HG02678 (cell line): ENCODE results near the gene CCDC81.
A peak's percentile ranks its signal among the peaks of the same experiment; 100 is the strongest.

Experiments
- ATAC-seq: cut with Tn5 transposase; IDR thresholded peaks from one replicate; pipeline ENCODE4 v1.9.1; 2021; ENCODE audit warnings: mild to moderate bottlenecking, moderate library complexity; ENCODE audit not compliant: unreplicated experiment

Gene CCDC81

DNA sequence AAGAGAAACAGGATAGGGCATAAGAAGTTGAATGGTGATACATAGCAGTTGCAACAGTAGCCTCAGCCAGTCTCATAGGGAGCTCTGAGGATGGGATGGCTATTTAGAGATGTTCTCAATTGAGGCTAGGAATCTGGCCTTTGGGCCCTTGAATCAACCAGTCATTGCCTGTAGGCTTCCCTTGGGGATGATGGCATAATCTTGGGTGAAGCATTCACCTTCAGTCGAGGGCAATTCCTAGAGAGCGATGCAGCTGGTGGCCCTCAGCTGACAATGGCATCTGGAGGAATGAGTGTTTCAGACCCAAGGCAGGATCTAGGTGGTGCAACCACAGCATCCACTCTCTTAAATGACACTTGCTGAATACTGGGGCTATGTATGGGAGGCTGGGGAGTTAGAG, 61.0 kb downstream of the CCDC81 start:
- ATAC-seq = no peak

- no peak for ATAC-seq
Observed at GRCh38 chr11:86438685-86439084, 64.0 kb downstream of the CCDC81 start.

- no peak for ATAC-seq
Observed at GRCh38 chr11:86440305-86440716, 65.6 kb downstream of the CCDC81 start.

- no peak for ATAC-seq
Observed at GRCh38 chr11:86440843-86441242, 66.2 kb downstream of the CCDC81 start.

GRCh38 chr11:86442420-86442819, 67.7 kb downstream of the CCDC81 start:
- ATAC-seq = no peak

GRCh38 chr11:86442827-86443226, 68.1 kb downstream of the CCDC81 start:
- ATAC-seq = no peak

GRCh38 chr11:86443415-86443814, 68.7 kb downstream of the CCDC81 start:
- peak; percentile 51 for ATAC-seq

GRCh38 chr11:86444981-86445380, 70.3 kb downstream of the CCDC81 start:
- peak; percentile 37 for ATAC-seq

DNA sequence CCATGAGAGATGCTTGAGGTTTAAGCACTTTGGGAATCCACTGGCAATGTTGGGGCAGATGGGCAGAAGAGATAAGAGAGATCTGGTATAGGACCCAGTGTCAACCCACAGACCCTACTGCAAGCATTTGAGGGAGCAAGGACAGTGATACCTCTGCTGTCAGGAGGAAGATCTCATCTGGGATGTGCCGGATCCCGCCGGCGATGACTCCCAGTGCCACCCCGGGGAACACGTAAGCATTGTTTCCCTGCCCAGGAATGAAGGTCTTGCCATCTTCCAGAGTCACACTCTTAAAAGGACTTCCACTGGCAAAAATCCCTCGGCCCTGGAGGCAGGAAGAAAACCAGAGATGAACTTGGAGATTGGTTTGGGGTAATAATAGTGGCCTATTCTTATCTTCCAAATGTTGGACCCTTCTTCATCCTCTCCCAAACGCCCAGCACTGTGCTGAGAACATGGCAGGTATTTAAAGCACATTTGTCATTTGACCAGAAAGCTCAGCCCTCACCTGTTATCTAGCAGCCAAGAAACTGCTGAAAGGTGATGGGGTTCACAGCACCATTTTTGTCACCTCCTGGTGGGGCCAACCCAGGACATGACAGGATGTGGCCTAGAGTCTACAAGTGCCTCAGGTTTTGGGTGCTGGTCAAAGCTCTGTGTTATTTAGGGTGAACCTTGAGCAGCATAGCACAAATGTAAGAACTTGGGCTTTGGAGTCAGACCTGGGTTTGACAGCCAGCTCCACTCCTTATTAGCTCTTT, 71.7 kb downstream of the CCDC81 start:
- no peak for ATAC-seq

DNA sequence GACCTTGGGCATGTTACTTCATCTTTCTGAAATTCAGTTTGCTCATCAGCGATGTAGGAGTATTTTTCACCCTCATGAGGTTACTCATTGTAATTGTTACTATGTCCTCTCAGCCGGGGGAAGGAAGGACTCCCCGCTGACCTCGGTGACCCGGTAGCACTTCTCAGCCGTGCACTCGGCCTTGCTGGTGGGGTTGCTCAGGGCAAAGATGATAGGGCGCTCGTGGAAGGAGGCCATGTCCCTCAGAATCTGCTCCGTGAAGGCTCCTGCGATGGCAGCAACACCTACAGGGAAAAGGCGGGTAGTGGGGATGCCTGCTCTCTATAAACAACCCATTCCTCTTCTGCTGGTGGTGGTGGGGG, 72.2 kb downstream of the CCDC81 start:
- no peak for ATAC-seq

DNA sequence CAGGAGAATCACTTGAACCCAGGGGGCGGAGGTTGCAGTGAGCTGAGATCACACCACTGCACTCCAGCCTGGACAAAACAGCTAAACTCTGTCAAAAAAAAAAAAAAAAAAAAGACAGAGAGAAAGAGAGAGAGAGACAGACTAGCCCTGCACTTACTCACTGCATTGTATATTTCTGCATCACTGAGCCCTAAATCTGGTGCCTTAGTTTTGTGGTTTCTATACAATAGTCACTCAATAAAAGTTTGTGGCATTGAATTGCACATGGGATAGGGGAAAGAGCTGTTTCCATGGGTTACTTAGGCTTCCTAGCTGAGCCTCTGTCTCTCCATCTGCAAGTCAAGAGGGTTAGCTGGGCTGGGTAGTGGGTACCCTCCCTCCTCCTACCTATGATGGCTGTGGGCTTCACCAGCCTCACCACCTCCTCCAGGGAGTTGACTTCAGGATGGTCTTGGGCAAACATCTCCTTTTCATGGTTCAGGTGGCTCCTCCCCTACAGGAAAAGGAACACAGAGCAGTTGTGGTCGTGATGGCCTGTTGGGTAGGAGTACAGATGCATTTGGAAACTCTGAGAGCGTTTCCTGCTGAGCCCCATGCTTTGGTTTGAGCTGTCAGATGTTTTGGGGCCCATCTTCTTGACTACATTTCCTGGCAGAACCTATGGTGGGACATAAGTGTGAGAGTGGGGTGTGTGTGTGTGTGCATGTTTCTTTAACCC, 73.2 kb downstream of the CCDC81 start:
- ATAC-seq = no peak

- ATAC-seq = no peak
Observed at GRCh38 chr11:86449993-86450629, 75.4 kb downstream of the CCDC81 start.

DNA sequence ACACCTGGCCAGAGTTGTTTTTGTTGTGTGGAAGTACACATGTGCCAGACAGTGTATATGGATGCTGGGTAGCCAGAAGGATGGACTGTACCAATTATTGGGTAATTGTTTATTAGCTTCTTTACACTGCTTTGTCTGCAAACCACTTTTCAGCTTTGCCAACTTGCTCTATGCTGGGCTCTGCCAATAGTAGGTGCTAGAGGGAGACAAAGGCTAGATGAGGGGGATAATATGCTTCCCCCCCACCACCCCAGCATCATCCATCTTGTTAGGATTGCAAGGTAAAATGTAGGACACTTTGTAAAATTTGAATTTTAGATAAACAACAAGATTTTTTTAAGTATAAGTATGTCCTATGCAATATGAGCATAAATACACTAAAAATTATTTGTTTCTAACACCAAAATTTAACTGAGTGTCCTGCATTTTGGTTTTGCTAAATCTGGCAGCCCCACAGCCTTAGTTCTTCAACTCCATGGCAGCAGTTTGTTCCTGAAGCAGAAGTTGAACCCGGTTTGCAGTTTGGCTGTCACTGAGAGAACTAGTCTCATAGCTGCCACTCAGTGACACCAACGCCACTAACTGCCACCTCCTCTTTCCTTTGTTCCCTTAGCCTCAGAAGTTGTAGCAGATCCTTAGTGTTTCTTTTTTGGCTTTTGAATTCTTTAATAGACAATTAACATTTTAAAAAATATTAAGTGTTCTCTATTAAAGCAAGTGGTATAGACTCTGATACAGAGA, 78.8 kb downstream of the CCDC81 start:
- no peak for ATAC-seq

DNA sequence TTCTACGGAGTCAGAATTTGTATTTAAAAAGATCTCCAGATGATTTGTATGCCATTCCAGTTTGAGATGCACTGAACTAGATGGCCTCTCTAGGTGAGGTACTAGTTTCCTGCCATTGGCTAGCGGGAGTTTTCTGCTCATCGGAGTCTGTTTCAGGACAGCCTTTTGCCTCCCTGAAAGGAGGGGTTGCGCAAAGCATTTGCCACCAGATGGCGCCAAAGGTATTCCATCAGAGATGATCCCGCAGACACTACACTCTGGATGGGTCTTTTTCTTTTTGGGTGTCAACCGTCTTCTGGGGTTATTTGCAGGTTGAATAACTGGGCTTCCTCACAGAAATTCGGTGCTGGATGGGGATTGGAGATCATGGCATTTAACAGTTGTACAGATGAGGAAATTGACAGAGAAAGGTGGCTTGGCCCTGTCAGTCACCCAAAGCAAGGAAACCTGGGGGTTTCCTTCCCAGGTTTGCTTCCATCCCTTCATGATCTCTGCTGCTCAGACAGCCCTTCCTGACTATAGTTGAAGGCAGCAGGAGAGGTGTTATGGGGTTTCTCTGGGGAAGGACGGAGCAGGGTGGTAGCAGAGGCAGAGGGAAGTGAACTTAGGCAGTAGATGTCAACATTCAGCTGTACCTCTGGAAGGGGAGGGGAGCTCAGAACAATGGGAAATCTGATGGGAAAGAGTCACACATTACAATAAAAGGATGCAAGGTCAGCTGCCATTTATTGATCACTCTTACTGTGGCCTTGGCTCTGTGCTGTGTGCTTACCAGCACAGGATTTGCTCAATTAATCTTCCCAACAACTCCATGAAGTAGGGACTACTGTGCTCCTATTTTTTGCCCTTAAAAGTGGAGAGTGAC, 81.6 kb downstream of the CCDC81 start:
- ATAC-seq = peak; percentile 89

DNA sequence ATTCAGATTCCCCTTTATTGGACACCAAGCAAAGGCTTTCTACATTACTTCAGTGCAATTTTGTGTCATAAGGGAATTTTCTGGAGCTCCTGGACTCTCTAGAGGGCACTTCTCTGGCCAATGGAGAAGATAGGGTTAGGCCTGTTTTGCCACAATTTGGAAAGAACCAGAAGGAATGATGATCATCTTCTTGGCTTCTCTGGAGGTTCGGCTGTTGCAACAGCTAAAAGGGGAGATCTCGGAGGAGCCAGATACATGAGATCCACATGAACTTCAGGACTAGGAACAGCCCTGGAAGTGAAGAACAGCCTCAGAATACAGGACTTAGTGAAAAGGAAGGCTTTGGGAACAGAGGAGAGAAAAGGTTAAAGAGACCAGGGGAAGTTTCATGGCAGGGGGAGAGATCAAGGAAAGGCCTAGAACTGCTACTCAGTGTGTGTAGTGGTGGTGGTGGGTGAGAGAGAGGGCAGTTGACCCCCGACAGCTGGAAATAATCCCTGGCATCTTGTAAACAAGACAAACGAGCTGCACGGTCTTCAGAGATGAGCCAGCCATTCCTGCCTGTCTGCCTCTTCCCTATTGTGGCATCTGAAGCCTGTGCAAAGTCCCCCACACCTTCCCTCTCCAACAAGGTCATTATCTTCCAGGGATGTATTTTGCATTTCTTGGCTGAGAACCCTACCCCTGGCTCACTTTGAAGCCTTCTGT, 83.8 kb downstream of the CCDC81 start:
- ATAC-seq = no peak

DNA sequence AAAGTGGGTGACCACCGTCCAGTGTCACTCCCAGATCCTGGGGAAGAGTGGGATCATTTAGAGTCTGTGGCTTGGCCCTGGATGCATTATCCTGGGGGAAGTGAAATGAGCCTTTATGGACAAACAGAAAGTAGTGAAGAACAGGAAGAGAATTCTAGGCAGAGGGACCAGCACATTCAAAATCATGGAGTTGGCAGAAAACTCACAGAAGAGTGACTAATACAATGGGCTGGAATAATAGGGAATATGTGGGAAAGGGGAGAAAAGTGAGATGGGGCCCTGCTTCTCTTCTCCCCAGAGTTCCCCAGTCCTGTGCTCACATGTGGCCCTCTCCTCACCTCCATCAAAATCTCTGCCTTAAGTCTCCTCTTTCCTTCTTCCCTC, 84.3 kb downstream of the CCDC81 start:
- no peak for ATAC-seq

DNA sequence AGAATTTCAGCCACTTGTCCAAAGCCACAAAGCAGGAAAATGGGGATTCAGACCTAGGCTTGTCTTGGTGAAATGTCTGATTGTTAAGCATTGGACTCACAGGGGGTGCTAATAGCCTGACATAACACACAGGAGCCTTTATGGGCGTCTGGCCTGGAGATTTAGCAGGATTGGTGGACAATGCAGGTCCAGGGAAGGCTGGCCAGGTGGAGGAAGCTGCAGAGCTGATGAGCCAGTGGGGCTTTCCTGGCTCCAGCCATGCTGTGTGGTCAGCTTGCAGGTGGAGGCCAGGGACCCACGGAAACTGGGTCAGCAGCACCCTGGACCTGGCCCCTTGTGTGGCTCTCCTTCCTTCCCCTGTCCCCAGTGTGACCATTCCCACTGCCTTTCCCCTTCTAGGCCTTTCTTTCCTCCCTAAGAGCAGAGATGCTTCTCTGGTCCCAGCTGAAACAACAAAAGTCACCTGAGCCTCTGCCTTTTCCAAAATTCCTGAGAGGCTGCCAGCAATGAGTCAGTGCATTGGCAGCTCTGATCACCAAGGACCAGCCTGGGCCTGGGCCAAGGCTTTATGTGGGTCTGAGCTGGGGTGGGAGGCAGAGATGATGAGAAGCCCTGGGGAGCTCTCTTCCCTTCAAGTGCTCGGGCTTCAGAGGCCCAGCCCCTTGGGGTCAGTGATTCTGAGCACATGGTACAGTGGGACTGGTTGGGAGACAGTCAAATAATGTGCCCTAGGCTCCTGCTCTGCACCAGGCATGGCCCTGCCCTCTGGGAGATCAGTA, 85.2 kb downstream of the CCDC81 start:
- no peak for ATAC-seq

GRCh38 chr11:86460461-86461385, 86.0 kb downstream of the CCDC81 start:
- ATAC-seq = no peak
